Stimulated activated CD8-positive, alpha-beta memory T cell treated with anti-CD3 and anti-CD28 coated beads, Interleukin-15, amount 100 ng/mL, for 4 hours (primary cell): ENCODE results near the gene TANGO6.

Experiments
- DNase-seq, 2 donors: peaks; one replicate each; pipeline ENCODE4 v3.0.0-alpha.2; 2020; ENCODE audit warnings: low read depth in 2 of 2

Gene TANGO6

DNA sequence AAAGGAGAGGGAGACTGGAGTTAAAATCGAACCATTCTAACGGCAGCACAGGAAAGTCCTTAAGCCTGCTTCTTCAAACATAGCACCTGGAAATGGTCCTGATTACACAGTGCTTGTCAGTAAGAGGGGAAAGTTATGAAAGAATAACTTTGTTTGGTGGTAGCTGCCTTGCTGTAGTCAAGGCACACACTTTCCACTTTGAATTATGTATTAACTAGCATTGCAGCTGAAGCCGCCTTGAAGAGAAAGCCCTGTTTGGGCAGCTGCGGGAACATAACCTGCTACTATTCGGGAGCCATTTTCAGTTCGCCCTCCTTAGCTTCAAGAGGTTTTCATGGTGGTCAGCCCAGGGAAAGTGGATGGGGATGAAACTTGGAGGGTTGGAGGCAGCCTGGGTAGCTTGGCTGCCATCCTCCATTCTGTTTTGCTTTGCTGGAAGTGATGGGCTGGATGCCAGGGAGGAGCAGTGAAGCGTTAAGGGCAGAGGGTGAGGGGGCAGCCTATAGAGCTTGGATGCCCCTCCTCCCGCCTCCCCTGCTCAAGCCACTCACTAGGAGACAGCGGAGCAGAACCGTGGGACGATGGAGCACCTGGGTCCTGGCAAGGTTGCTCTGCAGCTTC is 256.9 kb downstream of the TANGO6 start:
- no peak for DNase-seq

DNA sequence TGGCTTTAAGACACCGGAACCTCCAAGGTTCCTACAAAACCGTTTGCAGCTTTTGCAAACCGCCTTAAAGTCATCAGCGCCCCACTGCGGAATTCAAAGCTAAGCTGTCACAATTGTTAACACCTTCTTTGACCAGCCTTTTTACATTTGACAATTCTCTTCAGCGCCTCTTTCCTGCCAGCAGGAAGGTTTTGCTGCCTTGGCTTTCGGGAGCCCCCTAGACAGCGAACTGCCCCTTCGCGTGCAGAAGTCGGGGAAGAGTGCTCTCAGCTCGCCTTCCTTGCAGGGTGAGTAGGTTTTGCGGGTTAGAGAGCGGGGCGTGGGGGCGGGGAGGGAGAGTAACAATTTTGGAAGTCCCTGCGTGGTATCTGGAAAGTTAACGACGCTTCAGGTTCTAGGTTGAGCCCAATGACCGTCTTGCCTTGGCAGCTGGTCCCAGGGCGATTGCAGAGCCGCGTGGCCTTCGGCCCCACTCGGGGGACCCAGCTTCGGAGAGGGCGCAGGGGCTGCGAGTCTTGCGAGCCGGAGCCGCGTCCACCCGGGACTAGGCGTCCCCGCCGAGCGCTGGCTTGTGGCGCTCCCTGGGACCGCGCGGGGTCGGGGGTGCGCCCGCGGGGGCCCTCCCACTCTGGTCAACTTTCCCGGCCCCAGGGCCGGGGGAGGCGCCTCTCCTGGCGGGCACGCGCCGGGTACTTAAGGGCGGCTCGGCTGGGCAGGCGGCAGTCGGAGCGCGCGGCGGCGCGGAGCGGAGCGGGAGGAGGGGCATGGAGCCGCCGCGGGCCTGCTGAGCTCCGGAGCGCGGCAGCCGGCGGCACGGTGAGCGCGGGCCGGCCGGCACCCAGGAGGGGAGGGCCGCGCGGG is 262.4 kb downstream of the TANGO6 start, which contains the start of gene HAS3:
TSS of gene HAS3 (plus strand) at position 153 of the 861 bp plus-strand sequence. CDS start 3,743 bp downstream, outside the sequence.
- no peak for DNase-seq

DNA sequence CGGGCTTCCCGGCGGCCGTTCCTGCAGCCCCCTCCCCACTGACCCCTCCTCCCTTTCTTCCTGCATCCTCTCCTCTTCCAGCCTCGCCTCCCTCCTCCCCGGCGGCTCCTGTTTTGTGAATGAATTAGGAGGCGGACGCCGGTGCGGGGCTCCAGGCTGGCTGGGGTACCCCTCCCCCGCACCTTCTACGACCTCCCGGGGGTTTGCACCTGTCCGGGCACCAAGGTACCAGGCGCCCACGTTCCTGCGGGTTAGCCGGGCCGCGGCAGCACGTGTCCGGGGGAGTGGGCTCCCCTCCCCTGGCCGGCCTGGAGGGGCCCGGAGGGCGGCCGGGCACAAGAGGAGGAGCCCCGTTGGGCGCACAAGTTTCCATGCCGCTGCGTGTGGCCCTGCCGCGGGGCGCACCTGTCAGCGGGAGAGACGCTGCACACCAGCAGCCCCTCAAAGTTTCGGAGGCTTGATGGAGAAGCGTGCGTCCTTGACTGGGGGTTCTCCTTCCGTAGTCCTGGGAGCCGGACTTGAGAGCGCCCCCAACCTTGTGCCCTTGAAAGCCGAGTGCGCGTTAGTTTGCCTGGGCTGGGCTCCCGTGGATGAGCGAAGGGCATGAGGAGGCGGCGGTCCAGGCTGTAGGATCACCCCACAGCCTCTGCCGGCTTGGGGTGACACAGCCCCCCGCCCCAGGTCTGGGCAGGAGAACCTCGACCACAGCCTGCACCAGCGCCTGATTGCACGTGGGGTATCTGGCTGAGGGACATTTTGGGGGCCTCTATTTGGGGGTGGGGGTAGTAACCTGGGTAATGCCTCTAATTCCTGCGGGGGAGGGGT is 263.4 kb downstream of the TANGO6 start:
- no peak for DNase-seq

DNA sequence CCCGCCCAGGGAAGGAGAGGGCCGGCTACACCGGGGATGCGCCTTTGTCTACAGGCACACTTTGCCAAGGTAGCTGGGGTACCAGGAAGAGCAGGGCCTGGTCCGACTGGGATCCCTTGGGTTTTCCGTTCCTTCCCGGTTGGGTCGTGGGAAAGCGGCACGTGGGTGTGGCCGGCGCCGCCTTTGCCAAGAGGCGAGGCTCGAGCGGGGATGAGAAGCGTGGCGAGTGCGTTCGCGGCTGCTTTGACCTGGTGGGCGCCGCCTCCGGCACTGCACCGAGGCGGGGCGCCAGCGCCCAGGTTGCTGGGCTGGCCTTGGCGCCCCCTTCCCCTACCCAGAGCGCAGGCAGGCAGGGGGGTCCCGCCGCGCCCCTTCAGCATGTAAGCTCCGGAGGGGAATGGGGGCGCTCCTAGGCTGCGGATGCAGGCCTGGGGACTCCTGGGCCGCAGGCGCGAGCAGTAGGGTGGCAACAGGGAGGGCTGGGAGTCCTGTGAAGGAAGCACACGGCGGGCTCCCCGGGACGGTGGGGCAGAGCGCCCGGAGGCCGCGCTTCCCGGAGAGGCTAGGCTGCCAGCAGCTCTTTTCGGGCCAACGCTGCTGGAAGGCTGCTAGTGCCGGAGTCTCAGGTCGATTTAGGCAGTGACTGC is 264.1 kb downstream of the TANGO6 start:
- DNase-seq, result no peak

DNA sequence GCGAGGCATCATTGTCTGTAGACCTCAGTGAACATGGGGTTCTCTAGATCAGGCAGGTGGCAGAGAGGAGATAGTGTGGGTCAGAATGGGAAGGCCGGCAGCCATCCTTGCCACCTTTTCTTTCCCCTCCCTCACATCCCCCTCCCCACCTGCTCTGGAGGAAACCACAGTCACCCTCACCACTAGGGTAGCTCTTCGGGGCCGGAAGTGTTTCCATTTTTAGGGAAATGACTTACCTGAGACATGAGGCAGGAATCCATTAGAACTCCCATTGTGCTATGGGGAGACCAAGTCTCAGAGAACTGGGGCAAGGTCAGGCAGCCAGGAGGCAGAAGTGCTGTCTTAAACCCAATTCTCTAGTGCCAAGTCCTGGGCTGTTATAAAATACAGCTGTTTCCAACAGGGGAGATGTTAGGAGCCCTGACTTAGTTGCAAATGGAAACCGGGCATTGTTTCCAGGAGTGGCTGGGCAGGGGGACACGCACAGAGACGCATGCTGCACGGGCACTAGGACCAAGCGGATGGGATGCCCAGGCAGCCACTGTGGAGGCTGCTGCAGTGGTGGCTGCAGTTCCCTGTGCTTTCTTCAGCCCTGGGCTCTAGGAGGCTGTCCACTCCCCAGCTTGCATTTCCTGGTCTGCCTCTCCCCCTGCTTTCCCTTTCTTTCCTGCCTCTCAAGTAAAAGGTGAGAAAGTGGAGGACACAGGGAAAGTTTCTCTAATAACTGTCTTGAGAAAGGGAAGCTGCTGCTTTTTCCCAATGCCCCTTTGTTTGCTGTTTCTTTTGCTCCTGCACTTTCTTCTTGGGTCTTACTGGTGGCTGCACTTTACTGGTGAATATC is 265.0 kb downstream of the TANGO6 start:
- DNase-seq, result no peak

DNA sequence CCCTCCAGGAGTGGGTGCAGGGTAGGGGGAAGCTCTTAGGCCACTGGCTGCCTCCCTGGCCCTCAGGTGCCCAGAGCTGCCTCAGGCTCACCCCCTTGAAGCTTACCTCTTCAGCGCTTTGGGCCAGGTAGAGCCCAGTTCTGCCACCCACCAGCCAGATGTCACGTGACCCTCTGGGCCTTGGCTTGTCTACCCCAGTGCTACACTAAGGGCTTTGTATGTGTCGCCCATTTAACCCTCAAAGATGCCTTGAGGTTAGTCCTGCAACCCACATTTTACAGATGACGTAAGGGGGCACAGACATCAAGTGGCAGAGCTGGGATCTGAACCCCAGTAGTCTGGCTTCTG is 265.5 kb downstream of the TANGO6 start:
- no peak for DNase-seq

DNA sequence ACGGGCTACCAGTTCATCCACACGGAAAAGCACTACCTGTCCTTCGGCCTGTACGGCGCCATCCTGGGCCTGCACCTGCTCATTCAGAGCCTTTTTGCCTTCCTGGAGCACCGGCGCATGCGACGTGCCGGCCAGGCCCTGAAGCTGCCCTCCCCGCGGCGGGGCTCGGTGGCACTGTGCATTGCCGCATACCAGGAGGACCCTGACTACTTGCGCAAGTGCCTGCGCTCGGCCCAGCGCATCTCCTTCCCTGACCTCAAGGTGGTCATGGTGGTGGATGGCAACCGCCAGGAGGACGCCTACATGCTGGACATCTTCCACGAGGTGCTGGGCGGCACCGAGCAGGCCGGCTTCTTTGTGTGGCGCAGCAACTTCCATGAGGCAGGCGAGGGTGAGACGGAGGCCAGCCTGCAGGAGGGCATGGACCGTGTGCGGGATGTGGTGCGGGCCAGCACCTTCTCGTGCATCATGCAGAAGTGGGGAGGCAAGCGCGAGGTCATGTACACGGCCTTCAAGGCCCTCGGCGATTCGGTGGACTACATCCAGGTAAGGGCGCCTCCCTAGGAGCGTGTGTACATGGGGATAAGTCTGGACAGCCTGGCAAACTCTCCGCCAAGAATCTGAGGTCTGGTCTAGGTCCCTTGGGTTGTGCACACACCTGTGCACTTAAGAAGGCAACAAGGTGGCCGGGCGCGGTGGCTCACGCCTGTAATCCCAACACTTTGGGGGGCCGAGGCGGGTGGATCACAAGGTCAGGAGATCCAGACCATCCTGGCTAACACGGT is 266.3 kb downstream of the TANGO6 start:
- DNase-seq, result no peak

DNA sequence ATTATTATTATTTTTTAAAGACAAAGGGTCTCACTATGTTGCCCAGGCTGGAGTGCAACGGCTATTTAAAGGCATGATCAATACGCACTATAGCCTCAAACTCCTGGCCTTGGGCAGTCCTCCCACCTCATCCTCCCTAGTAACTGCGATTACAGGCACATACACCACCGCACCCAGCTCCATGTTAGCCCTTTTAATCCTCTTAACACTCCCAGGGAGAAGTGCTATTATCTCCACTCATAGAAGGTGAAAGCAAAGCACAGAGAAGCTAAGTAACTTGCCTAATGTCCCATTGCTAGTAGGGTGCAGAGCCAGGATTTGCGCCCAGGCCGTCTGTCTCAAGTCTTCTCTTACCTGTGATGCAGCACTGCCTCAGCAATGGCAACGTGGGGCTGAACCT is 267.1 kb downstream of the TANGO6 start:
- DNase-seq, result no peak

DNA sequence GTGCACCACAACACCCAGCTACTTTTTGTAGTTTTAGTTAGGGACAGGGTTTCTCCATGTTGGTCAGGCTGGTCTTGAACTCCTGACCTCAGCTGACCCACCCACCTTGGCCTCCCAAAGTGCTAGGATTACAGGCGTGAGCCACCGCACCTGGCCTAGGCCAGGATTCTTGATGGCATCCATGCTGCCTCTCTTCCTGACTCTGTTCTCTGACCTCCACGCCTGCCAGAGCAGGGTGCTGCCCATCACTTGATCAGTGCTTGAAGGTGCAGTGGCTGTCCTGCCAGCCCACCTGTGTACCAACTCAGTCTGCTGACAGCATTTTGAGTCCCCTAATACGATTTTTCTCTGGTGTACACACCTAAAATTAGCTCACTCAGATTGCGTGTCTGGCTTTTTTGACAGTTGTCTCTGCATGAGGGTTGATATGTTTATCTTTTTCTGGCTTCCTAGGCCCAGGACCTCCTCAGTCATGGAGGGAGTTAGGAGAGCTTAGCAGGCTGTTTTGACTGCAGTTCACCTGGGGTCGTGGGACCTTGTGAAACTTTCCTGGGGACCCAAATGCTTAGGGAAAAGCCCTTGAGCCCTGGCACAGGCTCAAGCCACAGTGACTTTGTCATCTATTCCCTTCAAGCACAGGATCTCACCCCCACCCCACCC is 268.0 kb downstream of the TANGO6 start:
- no peak for DNase-seq

DNA sequence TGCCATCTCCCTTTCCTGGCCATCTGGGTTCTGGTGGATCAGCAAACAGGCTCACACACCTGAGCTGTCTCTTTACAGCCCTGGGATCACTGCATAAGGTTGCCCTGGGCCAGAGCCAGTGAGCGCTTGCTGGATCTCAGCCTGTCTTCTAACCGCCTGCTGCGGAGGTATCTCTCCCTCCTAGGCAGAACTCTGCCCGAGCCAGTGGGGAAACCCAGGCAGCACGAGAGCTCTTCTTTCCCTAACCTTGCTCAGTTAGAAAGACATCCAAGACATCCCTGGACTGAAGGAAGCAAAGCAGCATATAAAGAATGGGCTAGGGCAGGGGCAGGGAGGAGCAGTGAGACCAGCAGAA is 268.5 kb downstream of the TANGO6 start:
- DNase-seq, result no peak

DNA sequence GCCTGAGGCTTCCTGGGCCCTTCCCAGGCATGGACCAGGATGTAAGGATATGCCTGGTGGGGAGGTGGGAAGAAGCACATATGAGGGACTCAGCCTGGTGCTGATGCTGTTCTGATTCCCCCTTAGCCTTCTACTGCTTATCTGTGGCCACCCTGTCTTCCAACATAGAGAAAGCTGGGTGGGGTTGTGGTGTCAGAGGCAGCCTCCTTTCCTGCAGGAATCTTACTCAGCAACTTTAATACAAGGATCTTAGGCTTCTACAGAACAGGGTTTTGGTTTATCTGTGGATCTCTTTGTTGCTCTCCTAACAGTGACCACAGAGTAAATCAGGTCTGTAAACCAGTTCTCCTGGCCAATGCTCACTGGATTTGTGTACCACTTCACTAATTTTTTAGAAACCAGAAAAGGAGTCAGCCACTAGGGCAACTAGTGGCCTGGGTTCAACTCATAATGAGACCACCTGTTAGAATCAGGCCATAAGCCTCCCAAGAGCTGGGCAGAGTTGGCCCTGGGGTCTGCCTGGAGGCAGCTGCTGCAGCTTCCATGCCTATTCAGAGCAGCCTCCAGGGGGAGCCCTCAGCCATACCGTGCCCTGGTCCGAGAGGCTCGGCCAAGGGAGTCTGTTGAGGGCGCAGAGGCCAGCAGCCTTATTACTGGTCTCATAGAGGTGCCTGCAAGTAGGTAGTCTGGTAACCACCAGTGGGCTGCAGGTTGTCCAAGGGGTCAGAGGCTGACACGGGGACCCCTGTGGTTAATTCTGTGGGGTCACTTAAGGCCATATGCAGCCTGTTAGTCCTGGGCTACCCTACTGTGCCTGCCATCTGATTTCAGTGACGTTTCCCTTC is 269.2 kb downstream of the TANGO6 start:
- no peak for DNase-seq

DNA sequence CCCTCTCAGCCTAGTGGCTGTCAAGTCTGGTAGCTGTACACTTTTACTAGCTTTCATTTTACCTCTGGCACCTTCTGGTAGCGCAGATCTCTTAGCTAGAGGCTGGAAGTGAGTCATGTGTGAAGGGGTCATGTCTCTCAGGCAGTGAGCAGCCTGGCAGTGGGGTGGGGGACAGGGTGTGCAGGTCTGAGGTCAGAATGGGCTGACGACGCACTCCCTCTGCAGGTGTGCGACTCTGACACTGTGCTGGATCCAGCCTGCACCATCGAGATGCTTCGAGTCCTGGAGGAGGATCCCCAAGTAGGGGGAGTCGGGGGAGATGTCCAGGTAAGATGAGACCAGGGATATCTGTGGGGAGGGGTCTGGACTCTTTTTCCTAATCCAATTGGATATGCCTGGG is 269.9 kb downstream of the TANGO6 start:
- DNase-seq, result no peak

DNA sequence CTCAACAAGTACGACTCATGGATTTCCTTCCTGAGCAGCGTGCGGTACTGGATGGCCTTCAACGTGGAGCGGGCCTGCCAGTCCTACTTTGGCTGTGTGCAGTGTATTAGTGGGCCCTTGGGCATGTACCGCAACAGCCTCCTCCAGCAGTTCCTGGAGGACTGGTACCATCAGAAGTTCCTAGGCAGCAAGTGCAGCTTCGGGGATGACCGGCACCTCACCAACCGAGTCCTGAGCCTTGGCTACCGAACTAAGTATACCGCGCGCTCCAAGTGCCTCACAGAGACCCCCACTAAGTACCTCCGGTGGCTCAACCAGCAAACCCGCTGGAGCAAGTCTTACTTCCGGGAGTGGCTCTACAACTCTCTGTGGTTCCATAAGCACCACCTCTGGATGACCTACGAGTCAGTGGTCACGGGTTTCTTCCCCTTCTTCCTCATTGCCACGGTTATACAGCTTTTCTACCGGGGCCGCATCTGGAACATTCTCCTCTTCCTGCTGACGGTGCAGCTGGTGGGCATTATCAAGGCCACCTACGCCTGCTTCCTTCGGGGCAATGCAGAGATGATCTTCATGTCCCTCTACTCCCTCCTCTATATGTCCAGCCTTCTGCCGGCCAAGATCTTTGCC is 271.1 kb downstream of the TANGO6 start:
- DNase-seq, result no peak

DNA sequence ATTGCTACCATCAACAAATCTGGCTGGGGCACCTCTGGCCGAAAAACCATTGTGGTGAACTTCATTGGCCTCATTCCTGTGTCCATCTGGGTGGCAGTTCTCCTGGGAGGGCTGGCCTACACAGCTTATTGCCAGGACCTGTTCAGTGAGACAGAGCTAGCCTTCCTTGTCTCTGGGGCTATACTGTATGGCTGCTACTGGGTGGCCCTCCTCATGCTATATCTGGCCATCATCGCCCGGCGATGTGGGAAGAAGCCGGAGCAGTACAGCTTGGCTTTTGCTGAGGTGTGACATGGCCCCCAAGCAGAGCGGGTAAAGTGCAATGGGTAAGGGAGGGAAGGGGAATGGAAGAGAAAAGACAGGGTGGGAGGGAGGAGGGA is 271.6 kb downstream of the TANGO6 start:
- DNase-seq, result no peak

DNA sequence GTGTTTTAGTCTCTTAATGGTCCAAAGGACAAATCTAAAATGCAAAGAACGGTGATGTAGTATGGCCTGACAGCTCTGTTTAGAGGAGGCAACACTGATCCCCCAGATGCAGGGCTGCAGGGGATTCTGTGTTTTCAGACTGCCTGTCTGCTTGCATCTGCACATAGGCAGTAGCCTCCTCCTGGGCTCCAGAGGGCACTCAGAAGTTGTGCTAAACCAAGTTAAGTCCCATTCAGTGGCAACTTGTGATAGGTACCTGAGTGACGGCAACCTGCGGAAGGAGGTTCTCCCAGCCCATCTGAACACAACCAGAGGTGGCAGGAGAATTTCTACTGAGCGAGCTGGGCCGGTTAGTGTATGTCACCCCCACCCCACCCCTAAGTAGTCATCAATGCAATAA is 272.0 kb downstream of the TANGO6 start:
- no peak for DNase-seq

DNA sequence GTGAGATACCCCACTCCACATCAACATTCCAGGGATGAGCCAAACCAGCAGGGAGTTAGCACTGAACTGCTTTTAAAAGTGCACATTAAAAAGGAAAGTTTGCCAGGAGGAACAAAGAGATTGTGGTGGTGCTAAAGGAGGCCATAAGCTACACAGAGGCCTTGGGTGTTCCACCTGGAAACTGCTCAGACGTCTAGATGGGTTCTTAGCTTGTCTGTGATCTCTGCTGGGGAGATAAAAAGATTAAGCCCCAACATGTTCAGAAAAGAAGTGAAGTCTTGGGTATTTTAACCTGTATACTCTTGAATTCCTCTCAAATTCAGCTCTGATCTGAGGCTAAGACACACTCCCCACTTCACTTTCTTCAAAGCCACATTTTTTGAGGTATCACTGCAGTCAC is 272.5 kb downstream of the TANGO6 start:
- no peak for DNase-seq

DNA sequence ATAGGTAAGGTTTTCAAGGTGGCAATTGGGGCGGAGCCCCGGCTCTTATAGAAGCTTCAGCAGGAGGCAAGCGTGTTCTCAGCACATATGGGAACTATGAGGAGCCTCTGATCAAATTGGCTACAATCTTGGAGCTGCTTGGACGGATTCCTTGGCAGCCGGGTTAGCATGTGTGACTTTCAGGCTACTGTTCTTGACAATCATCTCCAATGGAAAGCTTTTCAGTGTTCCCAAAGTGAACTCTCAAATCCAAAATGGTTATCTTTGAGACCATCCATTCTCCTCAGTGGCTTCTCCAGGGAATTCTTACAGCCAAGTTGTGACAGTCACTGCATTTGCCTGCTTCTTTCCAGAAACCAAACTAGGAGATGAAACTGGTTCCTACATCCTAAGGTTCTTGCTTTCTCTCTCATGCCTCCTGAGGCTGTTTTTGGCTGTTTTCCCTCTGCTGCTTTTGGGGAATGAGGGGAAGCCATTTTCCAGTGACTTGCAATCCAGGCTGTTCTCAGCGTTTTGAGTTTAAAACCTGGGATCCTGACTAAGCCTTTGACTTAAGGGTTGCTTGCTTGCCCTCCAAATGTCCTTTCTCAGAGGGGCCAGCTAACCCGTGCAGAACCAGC is 273.0 kb downstream of the TANGO6 start:
- DNase-seq, result no peak

DNA sequence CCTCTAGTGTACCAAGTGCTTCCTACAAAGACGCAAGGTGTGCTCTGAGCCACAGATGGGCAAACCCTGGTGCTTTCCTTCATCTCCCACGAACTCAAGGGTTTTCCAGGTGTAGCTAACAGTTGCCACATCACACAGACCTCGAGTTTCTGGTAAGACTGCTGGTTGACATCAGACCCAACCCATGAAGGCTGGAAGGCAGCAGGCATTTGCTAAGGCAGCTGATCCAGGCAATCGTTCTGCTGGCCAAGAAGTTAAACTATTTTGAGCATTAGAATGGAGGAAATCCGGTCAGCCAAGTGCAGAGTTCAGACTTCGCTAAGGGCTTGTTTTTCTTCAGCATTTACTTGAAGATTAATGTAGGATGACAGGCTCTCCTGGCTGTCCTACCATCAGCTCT is 273.6 kb downstream of the TANGO6 start:
- no peak for DNase-seq
